GM18861 (cell line): ENCODE measurements around the gene AHSP.
"Not testable (repeated sequence)": the region's sequence is repeated elsewhere in the genome, so short reads cannot be mapped to it uniquely, and the experiment has no call there.

Experiments
- ATAC-seq: cut with Tn5 transposase; IDR thresholded peaks from one replicate; pipeline ENCODE4 v1.9.1; 2021; ENCODE audit not compliant: unreplicated experiment

AHSP gene

DNA sequence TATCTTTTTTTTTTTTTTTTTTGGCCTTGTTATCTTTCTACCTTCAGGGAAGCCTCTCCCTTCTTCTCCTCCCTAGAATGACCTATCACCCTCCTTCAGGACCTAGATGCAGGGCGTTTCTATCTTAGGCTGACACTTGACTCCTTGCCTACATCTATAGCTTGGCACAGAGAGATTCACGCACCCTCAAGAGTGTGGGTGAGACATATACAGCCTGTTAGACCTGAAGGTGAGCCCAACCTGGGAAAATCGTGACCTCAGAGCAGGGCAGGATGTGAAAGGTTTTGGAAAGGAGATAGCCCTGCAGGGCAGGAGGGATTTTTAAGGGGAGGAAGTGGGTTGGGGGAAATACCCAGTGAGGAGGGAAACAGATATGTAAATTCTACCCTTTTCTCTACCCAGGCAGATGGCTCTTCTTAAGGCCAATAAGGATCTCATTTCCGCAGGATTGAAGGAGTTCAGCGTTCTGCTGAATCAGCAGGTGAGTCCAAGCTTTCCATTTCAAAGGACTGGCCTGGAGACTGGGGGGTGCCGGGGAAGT lies at the start of gene AHSP:
AHSP (plus strand) TSS at position 167 of the 541 bp plus-strand sequence; CDS start at position 407, 240 bp downstream.
- ATAC-seq: no peak

GRCh38 chr16:31478956-31479355 lies 48.7 kb upstream of the AHSP start:
- ATAC-seq: no peak

- no peak for ATAC-seq
Measured at GRCh38 chr16:31479751-31480150, 47.9 kb upstream of the AHSP start.

- ATAC-seq: no peak
Measured at GRCh38 chr16:31480851-31481536, 46.7 kb upstream of the AHSP start.

DNA sequence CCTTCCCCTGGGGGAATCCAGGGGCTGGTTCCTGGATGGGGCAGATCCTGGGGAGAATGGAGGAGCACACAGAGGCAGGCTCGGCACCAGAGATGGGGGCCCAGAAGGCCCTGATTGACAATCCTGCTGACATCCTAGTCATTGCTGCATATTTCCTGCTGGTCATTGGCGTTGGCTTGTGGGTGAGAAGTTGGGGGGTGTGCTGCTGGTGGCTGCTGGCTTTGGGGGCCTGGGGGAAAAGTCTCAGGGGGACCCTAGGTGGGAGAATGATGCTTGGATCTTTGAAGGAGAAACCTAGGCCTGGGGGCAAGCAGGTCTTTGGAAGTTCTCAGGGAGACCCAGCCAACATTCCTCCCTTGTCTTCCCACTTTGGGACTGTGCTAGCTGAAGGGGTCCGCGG lies 44.6 kb upstream of the AHSP start, which contains the start of gene SLC5A2:
SLC5A2 (plus strand) TSS at position 43 of the 400 bp plus-strand sequence; CDS start at position 57, 14 bp downstream.
- no peak for ATAC-seq

GRCh38 chr16:31484048-31484447 lies 43.7 kb upstream of the AHSP start:
- ATAC-seq: not testable (repeated sequence)

GRCh38 chr16:31484491-31485171 lies 43.1 kb upstream of the AHSP start:
- ATAC-seq: no peak

DNA sequence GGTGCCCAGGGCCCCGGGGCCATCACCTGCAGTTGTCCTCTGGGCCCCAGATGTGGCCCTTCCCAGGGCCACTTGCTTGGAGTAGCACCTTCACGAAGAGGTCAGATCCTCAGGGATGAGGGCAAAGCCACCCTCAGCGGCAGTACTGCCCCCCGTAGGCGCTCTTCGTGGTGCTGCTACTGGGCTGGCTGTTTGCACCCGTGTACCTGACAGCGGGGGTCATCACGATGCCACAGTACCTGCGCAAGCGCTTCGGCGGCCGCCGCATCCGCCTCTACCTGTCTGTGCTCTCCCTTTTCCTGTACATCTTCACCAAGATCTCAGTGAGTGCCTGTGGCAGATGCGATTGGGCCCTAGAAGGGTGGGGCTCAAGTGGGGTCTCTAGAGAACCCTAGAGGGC lies 42.1 kb upstream of the AHSP start:
- ATAC-seq: no peak

GRCh38 chr16:31486045-31486444 lies 41.7 kb upstream of the AHSP start:
- ATAC-seq: no peak

- ATAC-seq: peak; percentile 7
Measured at GRCh38 chr16:31487071-31487719, 40.5 kb upstream of the AHSP start.

DNA sequence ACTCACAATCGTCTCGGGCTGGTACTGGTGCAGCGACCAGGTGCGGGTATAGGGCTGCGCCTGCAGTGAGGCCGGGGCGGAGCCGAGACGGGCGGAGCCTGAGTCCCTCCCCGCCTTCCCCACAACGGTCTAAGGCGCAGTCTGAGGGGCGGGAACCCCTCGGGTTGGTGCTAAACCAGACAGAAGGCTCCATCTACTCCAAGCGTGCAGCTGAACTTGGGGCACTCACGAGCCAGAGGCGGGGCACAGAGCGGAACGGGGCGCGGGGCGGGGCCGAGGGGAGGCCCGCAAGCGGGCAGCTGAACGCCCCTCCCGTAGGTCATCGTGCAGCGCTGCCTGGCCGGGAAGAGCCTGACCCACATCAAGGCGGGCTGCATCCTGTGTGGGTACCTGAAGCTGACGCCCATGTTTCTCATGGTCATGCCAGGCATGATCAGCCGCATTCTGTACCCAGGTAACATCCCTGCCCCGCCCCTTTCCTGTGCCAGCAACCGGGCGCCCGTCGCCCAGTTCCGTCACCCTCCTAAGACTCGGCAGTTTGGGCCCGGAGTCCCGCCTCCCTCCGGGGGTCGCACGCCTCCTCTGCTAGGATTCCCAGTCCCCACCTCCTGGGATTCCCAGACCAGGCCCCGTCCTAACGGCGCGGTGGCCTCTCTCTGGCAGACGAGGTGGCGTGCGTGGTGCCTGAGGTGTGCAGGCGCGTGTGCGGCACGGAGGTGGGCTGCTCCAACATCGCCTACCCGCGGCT lies 39.8 kb upstream of the AHSP start:
- peak; percentile 81 for ATAC-seq

- no peak for ATAC-seq
Measured at GRCh38 chr16:31488468-31489297, 39.0 kb upstream of the AHSP start.

GRCh38 chr16:31489298-31489564 lies 38.5 kb upstream of the AHSP start:
- no peak for ATAC-seq

DNA sequence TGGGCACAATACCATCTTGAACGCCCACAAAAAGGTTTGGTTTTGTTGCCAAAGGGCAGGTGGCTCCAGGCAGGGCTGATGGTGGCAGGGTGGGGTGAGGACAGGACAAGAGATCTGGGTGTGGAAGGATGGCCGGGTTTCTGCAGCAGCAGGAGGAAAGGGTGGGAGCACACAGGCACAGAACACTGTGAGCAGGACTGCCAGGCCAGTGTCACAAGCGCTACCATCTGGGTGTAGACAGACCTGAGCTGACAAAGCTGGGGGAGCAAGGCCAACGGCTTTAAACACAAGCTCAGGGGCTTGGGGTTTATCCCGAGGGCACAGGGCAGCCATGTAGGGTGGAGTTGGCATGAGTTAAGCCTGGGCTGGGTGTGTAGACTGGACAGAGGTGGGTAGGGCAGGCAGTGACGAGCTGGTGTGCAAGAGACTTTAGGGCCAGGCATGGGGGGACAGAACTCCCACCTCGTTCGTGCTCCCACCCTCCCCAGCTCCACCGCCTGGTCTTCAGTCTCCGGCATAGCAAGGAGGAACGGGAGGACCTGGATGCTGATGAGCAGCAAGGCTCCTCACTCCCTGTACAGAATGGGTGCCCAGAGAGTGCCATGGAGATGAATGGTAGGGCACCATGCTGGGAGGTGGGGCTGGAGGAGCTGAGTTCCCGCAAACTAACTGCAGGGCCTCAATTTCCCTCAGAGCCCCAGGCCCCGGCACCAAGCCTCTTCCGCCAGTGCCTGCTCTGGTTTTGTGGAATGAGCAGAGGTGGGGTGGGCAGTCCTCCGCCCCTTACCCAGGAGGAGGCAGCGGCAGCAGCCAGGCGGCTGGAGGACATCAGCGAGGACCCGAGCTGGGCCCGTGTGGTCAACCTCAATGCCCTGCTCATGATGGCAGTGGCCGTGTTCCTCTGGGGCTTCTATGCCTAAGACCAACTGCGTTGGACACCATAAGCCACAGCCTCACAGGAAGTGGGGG lies 37.8 kb upstream of the AHSP start:
- ATAC-seq: no peak

- ATAC-seq: no peak
Measured at GRCh38 chr16:31491778-31492418, 35.8 kb upstream of the AHSP start.

DNA sequence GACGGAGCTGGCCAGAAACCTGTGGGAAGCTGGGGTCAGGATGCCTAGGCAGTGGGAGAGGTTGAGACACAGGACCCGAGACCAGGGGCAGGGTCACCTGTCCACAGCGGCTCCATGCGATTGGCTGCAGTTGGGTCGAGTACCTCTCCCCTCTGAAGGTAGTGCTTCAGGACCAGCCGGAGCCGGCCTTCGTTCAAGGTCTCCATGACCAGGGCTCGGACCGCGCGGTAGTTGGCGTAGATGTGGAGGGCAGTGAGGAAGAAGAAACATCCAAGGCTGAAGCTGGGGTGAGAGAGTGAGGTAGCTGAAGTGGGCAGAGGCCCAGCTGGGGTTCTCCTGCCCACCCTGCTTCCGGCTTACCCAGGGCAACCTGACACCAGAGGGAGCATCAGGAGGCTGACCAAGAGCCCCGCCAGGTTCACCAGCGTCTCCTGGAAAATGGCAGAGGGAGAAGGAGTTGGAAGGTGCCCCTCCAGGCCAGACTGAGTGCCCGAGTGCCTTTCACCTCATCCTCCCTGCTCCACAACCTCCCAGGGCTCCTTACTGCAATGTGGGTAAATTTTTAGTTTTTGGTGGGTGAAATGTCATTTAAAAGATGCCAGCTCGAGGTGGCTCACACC lies 34.1 kb upstream of the AHSP start:
- ATAC-seq: no peak

DNA sequence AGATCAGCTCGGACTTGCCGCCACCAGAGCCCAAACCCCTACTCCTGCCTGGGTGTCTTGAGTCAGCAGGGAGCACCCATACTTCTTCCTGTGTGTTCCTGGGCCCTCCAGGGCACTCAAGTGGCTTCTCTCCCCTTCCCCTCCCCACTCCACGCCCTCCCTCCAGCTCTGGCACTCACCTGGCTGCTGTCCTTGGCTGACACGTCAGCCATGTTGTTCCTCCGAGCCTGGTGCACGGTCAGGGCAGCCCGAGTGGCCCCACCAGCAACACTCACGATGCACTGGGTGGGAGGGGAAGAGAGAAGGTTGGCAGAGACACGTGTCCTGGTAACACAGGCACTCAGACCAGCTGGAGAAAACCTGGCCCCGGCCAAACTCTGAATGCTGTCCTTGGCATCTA lies 31.0 kb upstream of the AHSP start:
- ATAC-seq: no peak

DNA sequence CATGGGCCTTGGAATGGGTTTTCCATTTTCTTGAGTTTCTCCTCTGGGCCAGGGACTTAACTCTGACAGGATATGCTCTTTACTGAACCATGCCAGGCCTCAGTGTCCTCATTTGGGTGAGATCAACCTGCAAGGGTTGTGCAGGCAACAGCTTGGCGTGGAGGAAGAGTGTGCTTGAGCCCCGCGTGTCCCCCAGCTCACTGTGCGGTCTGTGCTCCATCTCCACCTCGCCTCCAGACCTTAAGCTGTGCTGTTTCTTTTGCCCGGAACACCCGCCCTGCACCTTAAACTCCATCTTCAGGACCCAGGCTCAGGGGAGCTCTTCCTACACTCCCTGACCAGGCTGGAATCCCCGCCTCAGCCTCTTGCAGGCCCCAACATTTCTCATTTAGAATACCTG lies 29.2 kb upstream of the AHSP start:
- ATAC-seq: no peak
